ENCODE measurements around the gene CARM1.

CARM1 gene

DNA sequence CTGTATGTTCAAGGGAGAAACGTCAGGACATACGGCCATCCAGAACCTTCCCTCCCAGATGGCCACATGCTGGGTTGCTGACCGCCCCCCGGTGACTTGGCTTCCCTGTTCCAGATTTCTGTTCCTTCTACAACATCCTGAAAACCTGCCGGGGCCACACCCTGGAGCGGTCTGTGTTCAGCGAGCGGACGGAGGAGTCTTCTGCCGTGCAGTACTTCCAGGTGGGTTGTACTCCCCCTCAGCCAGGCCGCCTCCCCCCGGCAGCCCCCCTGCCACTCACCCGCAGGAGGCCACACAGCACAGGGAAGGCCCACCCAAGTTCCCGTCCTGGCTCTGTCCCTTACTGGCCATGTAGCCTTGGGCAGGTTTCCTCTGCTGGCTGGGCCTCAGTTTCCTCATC lies 36.6 kb downstream of the CARM1 start:
- no peak for DNase-seq (ENCODE audit: low spot score)

- DNase-seq (ENCODE audit: low spot score) = no peak
Observed at GRCh38 chr19:10908380-10908960, 37.1 kb downstream of the CARM1 start.

- no peak for DNase-seq (ENCODE audit: low spot score)
Observed at GRCh38 chr19:10911579-10912363, 40.4 kb downstream of the CARM1 start.

DNA sequence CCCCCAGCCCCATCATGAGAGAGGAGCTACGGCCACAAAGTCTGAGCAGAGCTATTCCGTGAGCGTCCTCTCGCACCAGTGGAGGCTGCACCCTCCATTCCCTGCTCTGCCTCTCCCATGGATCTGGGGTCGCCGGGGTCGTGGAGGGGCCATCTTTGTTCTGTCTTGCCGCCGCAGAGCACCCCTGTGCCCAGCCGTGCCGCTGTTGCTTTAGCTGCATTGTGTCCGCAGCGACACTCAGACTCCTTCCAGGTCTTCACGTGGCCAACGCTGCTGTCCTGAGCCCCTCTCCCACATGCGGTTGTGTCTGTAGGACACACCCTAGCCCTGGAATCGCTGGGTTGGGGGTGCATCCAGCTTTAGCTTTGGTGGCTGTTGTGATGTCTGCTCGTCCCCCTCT lies 41.3 kb downstream of the CARM1 start:
- no peak for DNase-seq (ENCODE audit: low spot score)

GRCh38 chr19:10913716-10914340 lies 42.5 kb downstream of the CARM1 start:
- no peak for DNase-seq (ENCODE audit: low spot score)

DNA sequence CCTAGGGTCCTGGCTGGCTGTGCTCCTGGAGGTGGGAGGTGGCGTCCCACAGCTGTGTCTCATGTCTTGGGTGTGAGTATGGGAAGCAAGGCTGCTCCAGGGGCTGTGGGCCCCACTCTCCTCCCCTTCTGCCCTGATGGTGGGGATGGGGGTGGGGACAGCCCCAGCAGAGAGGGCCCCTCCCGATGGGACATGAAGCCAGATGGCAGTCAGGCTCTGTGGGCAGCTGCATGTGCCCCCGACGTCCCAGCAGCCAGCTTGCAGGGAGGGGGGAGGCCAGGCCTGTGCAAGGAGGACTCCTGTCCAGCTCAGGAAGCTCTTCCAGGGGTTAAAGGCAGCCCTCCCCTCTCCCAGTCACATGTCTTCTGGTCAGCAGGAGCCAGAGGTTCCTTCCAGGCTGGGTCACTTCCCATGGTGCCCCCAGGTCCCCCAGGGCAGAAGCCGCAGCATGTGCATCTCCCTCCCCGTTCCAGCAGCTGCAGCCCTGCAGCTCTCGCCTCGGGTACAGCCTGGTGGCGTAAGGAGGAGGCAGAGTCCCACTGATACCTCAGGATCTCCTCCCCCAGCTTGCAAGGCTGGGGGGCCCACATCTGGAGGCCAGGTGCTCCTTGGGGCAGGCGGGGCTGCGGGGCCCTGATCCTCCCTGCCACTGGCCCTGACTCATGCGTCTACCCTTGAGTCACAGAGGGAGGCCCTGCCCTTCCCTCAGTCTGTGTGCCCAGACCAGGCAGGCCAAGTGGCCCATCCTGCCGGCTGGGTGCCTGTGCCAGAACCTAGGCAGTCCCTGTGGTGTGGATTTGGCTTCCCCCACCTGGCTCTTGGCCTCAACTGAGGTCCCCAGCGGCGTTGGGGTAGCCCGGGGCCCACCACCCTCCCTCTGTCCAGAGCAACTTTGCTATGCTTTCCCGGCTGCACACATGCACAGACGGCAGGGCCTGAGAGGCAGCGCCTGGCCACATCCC lies 44.1 kb downstream of the CARM1 start:
- DNase-seq (ENCODE audit: low spot score) = no peak

DNA sequence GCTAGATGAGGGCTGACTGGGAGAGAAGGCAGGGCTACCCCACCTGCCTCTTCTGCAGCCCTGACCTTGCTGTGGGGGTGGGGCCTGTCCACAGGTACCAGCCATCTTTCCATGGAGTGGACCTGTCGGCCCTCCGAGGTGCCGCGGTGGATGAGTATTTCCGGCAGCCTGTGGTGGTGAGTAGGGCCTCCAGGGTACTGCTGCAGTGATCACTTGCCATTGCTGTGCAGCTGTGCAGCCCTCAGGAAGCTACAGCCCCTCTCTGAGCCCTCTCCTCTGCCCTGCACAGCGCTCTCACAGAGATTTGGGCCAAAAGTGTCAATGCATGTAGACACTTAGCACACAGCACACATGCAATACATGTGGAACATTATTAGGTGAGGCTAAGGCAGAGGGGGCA lies 45.2 kb downstream of the CARM1 start:
- no peak for DNase-seq (ENCODE audit: low spot score)

DNA sequence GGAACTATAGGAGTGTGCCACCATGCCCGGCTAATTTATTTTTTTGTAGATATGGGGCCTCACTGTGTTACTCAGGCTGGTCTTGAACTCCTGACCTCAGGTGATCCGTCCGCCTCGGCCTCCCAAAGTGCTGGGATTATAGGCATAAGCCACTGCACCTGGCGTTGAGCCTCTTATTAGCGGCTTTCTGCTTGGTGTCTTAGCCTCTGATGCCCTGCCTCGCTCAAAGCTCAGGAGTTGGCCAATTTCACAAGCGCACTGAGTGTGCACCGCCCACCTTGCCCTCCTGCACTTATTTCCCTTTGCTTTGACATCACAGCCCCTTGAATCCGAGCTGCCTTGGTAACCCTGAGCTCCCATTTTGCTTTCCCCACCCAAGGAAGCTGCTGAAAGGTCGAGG lies 47.0 kb downstream of the CARM1 start:
- DNase-seq (ENCODE audit: low spot score) = no peak

DNA sequence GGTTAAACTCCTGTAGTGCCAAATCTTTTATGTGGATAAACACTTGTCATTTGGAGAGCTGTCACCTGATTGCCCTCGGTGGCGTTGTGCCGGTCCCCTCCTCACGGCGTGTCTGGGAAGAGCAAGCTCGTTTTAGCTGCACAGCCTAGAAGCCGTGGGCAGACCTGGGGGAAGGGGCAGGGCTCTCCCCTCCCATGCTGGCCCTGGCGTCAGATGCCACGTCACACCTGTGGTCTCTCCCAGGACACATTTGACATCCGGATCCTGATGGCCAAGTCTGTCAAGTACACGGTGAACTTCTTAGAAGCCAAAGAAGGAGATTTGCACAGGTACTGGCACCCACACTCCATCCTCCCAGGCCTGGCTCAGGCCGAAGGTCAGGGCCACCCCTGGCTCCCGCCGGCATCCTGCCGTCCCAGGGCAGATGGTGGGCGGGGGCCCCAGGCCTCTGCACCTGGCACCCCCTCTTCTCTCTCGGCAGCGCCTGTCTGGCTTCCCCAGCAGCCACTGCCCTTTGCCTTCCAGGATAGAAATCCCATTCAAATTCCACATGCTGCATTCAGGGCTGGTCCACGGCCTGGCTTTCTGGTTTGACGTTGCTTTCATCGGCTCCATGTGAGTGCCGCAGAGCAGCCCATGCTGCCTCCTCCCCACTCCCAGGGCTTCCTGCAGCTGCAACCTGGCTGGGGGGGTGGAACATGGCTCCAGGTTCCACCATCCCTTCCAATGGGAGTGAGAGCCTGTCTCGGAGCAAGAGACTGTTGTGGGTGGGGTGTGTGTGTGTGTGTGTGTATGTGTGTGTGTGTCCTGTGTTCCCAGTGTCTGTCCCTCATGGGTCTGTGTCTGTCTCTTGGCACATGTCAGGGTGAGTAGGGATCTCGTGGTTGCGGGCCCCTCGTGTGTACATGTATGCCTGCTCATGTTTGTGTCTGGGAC lies 48.3 kb downstream of the CARM1 start:
- DNase-seq (ENCODE audit: low spot score) = no peak

GRCh38 chr19:10920288-10920655 lies 48.9 kb downstream of the CARM1 start:
- no peak for DNase-seq (ENCODE audit: low spot score)

- no peak for DNase-seq (ENCODE audit: low spot score)
Observed at GRCh38 chr19:10920781-10921180, 49.4 kb downstream of the CARM1 start.

- no peak for DNase-seq (ENCODE audit: low spot score)
Observed at GRCh38 chr19:10921199-10921909, 50.0 kb downstream of the CARM1 start.

DNA sequence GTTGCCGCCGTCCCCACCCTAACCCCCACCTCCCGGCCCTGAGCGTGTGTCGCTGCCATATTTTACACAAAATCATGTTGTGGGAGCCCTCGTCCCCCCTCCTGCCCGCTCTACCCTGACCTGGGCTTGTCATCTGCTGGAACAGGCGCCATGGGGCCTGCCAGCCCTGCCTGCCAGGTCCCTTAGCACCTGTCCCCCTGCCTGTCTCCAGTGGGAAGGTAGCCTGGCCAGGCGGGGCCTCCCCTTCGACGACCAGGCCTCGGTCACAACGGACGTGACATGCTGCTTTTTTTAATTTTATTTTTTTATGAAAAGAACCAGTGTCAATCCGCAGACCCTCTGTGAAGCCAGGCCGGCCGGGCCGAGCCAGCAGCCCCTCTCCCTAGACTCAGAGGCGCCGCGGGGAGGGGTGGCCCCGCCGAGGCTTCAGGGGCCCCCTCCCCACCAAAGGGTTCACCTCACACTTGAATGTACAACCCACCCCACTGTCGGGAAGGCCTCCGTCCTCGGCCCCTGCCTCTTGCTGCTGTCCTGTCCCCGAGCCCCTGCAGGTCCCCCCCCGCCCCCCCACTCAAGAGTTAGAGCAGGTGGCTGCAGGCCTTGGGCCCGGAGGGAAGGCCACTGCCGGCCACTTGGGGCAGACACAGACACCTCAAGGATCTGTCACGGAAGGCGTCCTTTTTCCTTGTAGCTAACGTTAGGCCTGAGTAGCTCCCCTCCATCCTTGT lies 50.7 kb downstream of the CARM1 start:
- no peak for DNase-seq (ENCODE audit: low spot score)

GRCh38 chr19:10922638-10923014 lies 51.3 kb downstream of the CARM1 start:
- DNase-seq (ENCODE audit: low spot score) = no peak

- DNase-seq (ENCODE audit: low spot score) = no peak
Observed at GRCh38 chr19:10923260-10924112, 52.1 kb downstream of the CARM1 start.

GRCh38 chr19:10924597-10924996 lies 53.2 kb downstream of the CARM1 start:
- DNase-seq (ENCODE audit: low spot score) = no peak

- peak; percentile 31 for DNase-seq (ENCODE audit: low spot score)
Observed at GRCh38 chr19:10927730-10928562, 56.6 kb downstream of the CARM1 start.

All from germinal center (tissue), 1 donor.